HepG2 (cell line): Measurements from ENCODE around the gene ZFHX3. TPM values are rescaled to one million over a fixed set of nuclear protein-coding genes. Genes with fewer than 3 reads are reported as not detected.

Experiments used
- ARID2 ChIP-seq: sonication (generic); formaldehyde crosslinking; IDR thresholded peaks from 2 replicates; pipeline ENCODE4 v1.8.1; 2022; ENCODE audit warnings: mild to moderate bottlenecking, missing genetic modification reagents, borderline replicate concordance
- EEA1 ChIP-seq: sonication (generic); formaldehyde crosslinking; IDR thresholded peaks from 2 replicates; pipeline ENCODE4 v1.5.1; 2020; ENCODE audit warnings: mild to moderate bottlenecking, missing genetic modification reagents, borderline replicate concordance
- HDAC1 ChIP-seq: sonication (generic); formaldehyde crosslinking; IDR thresholded peaks from 2 replicates; pipeline ENCODE4 v1.5.1; 2020; ENCODE audit warnings: mild to moderate bottlenecking, missing genetic modification reagents
- KDM2A ChIP-seq: sonication (generic); formaldehyde crosslinking; IDR thresholded peaks from 2 replicates; pipeline ENCODE4 v1.4.0; 2020; ENCODE audit warnings: low read depth, missing genetic modification reagents, borderline replicate concordance
- NFKBIZ ChIP-seq: IDR thresholded peaks from 2 replicates; pipeline ENCODE4 v1.6.1; 2018; ENCODE audit warnings: missing genetic modification reagents, missing compliant biosample characterization
- NFYC ChIP-seq: IDR thresholded peaks from 2 replicates; pipeline ENCODE4 v1.6.1; 2016; ENCODE audit warnings: missing genetic modification reagents, missing compliant biosample characterization
- PTBP1 ChIP-seq: fragments of 200-400 bp; formaldehyde crosslinking; IDR thresholded peaks from 2 replicates; pipeline ENCODE4 v1.6.1; 2018; ENCODE audit warnings: low read length, low read depth; ENCODE audit not compliant: poor library complexity, severe bottlenecking
- RERE ChIP-seq: IDR thresholded peaks from 2 replicates; pipeline ENCODE4 v1.6.1; 2016; ENCODE audit warnings: low read depth, missing genetic modification reagents, missing compliant biosample characterization
- SALL1 ChIP-seq: sonication (generic); formaldehyde crosslinking; IDR thresholded peaks from 2 replicates; pipeline ENCODE4 v1.8.0; 2022; ENCODE audit warnings: mild to moderate bottlenecking, missing genetic modification reagents
- SPEN ChIP-seq: sonication (generic); formaldehyde crosslinking; IDR thresholded peaks from 2 replicates; pipeline ENCODE4 v1.5.1; 2020; ENCODE audit warnings: low read depth, mild to moderate bottlenecking, missing genetic modification reagents
- ZIK1 ChIP-seq: sonication (generic); formaldehyde crosslinking; IDR thresholded peaks from 2 replicates; pipeline ENCODE4 v1.5.0; 2020; ENCODE audit warnings: mild to moderate bottlenecking, low read depth, missing genetic modification reagents, borderline replicate concordance
- ZNF317 ChIP-seq: sonication (generic); formaldehyde crosslinking; IDR thresholded peaks from 2 replicates; pipeline ENCODE4 v1.5.0; 2020; ENCODE audit warnings: mild to moderate bottlenecking, missing genetic modification reagents
- ZNF530 ChIP-seq: sonication (generic); formaldehyde crosslinking; IDR thresholded peaks from 2 replicates; pipeline ENCODE4 v1.5.0; 2020; ENCODE audit warnings: low read depth, mild to moderate bottlenecking, missing genetic modification reagents
- ZNF567 ChIP-seq: sonication (generic); formaldehyde crosslinking; IDR thresholded peaks from 2 replicates; pipeline ENCODE4 v1.8.1; 2023; ENCODE audit warnings: mild to moderate bottlenecking, missing genetic modification reagents, borderline replicate concordance
- ZNF589 ChIP-seq: sonication (generic); formaldehyde crosslinking; conservative IDR thresholded peaks from 2 replicates; pipeline ENCODE4 v1.8.0; 2022; ENCODE audit warnings: mild to moderate bottlenecking, moderate library complexity, missing genetic modification reagents
- ZNF703 ChIP-seq: sonication (generic); formaldehyde crosslinking; IDR thresholded peaks from 2 replicates; pipeline ENCODE4 v1.5.1; 2020; ENCODE audit warnings: missing genetic modification reagents, mild to moderate bottlenecking, moderate library complexity, borderline replicate concordance
- ZSCAN29 ChIP-seq: sonication (generic); formaldehyde crosslinking; conservative IDR thresholded peaks from 2 replicates; pipeline ENCODE4 v1.4.0; 2020; ENCODE audit warnings: mild to moderate bottlenecking, missing genetic modification reagents
- polyA plus RNA-seq, 8 experiments: library from polyadenylated mRNA; depleted of rRNA in 3 of 8; stranded (reverse) in 7 of 8; unstranded in 1 of 8; fragments of >200 nt; fragmentation: Illumina TruSeq in 4 of 8; extraction: Trizol in 4 of 8; gene quantifications; 2 replicates each; pipeline versions ENCODE4 v1.2.1 to v1.2.3, GENCODE V29; 2011 to 2016; ENCODE audit warnings: low read depth in 4 of 8, missing spikeins in 1 of 8, mixed read lengths in 1 of 8; ENCODE audit not compliant: insufficient read depth in 1 of 8
- total RNA-seq, 5 experiments: library from RNA; depleted of rRNA; stranded (reverse); fragments of >200 nt; fragmentation: Illumina TruSeq; extraction: Trizol; gene quantifications; 2 replicates each; pipeline ENCODE4 v1.2.3, GENCODE V29; 2016; ENCODE audit warnings: low read depth in 1 of 5
- TF ChIP-seq, protein P1 (sequence below): sonication (generic); formaldehyde crosslinking; IDR thresholded peaks from 2 replicates; pipeline ENCODE4 v1.5.0; 2020; ENCODE audit warnings: mild to moderate bottlenecking, missing genetic modification reagents
- TF ChIP-seq, protein P2 (sequence below): sonication (generic); formaldehyde crosslinking; IDR thresholded peaks from 2 replicates; pipeline ENCODE4 v1.5.0; 2020; ENCODE audit warnings: mild to moderate bottlenecking, missing genetic modification reagents, borderline replicate concordance

Gene ZFHX3
- total and polyA plus RNA-seq, 2 of the 13 experiments (the other 11 are each of a cell fraction or from before 2014, with no cell fraction given), result 5.0 to 6.0 TPM

- TF ChIP-seq RERE (CRISPR knock-in tag) (no peak), EEA1 (CRISPR knock-in tag) (no peak), NFKBIZ (CRISPR knock-in tag) (peak; percentile 59; the same call in 1 of the 2 replicates), ZNF317 (CRISPR knock-in tag) (0 out of 2 replicates have a peak, but pooled peaks have one; percentile 63), ZSCAN29 (peak; percentile 72), PTBP1 (no peak), SPEN (CRISPR knock-in tag) (no peak), ZNF589 (CRISPR knock-in tag) (no peak), NFYC (no peak), HDAC1 (CRISPR knock-in tag) (peak; percentile 37), ZNF703 (no peak), ZNF567 (CRISPR knock-in tag) (peak; percentile 81), KDM2A (CRISPR knock-in tag) (no peak; the same call in 1 of the 2 replicates), ARID2 (CRISPR knock-in tag) (0 out of 2 replicates have a peak, but pooled peaks have one; percentile 66), ZNF530 (CRISPR knock-in tag) (no peak), SALL1 (CRISPR knock-in tag) (peak; percentile 89), ZIK1 (CRISPR knock-in tag) (no peak; the same call in 1 of the 2 replicates)
- TF ChIP-seq, protein P1, sequence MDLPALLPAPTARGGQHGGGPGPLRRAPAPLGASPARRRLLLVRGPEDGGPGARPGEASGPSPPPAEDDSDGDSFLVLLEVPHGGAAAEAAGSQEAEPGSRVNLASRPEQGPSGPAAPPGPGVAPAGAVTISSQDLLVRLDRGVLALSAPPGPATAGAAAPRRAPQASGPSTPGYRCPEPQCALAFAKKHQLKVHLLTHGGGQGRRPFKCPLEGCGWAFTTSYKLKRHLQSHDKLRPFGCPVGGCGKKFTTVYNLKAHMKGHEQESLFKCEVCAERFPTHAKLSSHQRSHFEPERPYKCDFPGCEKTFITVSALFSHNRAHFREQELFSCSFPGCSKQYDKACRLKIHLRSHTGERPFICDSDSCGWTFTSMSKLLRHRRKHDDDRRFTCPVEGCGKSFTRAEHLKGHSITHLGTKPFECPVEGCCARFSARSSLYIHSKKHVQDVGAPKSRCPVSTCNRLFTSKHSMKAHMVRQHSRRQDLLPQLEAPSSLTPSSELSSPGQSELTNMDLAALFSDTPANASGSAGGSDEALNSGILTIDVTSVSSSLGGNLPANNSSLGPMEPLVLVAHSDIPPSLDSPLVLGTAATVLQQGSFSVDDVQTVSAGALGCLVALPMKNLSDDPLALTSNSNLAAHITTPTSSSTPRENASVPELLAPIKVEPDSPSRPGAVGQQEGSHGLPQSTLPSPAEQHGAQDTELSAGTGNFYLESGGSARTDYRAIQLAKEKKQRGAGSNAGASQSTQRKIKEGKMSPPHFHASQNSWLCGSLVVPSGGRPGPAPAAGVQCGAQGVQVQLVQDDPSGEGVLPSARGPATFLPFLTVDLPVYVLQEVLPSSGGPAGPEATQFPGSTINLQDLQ (CRISPR knock-in tag), result no peak
- TF ChIP-seq, protein P2, sequence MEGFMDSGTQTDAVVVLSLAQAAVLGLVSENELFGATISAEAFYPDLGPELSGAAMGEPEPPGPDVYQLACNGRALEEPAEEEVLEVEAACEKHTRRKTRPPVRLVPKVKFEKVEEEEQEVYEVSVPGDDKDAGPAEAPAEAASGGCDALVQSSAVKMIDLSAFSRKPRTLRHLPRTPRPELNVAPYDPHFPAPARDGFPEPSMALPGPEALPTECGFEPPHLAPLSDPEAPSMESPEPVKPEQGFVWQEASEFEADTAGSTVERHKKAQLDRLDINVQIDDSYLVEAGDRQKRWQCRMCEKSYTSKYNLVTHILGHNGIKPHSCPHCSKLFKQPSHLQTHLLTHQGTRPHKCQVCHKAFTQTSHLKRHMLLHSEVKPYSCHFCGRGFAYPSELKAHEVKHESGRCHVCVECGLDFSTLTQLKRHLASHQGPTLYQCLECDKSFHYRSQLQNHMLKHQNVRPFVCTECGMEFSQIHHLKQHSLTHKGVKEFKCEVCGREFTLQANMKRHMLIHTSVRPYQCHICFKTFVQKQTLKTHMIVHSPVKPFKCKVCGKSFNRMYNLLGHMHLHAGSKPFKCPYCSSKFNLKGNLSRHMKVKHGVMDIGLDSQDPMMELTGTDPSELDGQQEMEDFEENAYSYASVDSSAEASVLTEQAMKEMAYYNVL (CRISPR knock-in tag), result peak; percentile 77
Observed at GRCh38 chr16:73037845-73038570, 9.9 kb downstream of the ZFHX3 start (continued).
